HAP-1 (cell line): ENCODE results near the gene RPL7L1.
"Not testable (repeated sequence)": the region's sequence is repeated elsewhere in the genome, so short reads cannot be mapped to it uniquely, and the experiment has no call there.

Experiments
- DNase-seq, 2 experiments: peaks; one replicate each; pipeline ENCODE4 v3.0.0-alpha.2; 2016 to 2020; ENCODE audit warnings: low spot score in 2 of 2
- H3K27me3 ChIP-seq: fragments of 250-450 bp; sonication (Bioruptor Pico); 2 replicates; pipeline ENCODE4 v1.5.1; 2020; ENCODE audit warnings: low read depth, mild to moderate bottlenecking, moderate library complexity
- H3K36me3 ChIP-seq: fragments of 250-450 bp; sonication (Bioruptor Pico); replicated peaks from 2 replicates; pipeline ENCODE4 v1.5.1; 2020; ENCODE audit warnings: mild to moderate bottlenecking
- H3K4me1 ChIP-seq: fragments of 250-450 bp; sonication (Bioruptor Pico); 2 replicates; pipeline ENCODE4 v1.5.1; 2020; ENCODE audit warnings: mild to moderate bottlenecking
- H3K4me3 ChIP-seq: fragments of 250-450 bp; sonication (Bioruptor Pico); 2 replicates; pipeline ENCODE4 v1.5.1; 2020; ENCODE audit warnings: mild to moderate bottlenecking, moderate library complexity
- H3K9me3 ChIP-seq: fragments of 250-450 bp; sonication (Bioruptor Pico); 2 replicates; pipeline ENCODE4 v1.5.1; 2020; ENCODE audit warnings: mild to moderate bottlenecking, moderate library complexity
- in situ Hi-C: fragments of 300-500 bp; cut with MboI; formaldehyde crosslinking; loops from 3 replicates; pipeline ENCODE4 v1.14.3; 2020; ENCODE audit warnings: low sequenced_read_pairs, inconsistent platforms, mixed read lengths

The RPL7L1 gene

GRCh38 chr6:42873313-42873712 is 6.1 kb upstream of the RPL7L1 start:
- H3K36me3 ChIP-seq, result no peaks in the 10 kb centered on the region
- DNase-seq, result no peak
- H3K9me3 ChIP-seq, result no peaks in the 10 kb centered on the region
- H3K27me3 ChIP-seq, result no peaks in the 10 kb centered on the region
- in situ Hi-C loops, result no loop called here
- H3K4me1 ChIP-seq, result peaks cover 2% of the 10 kb centered on the region; the same call in 1 of the 2 replicates
- no peak overlapping the region for H3K4me3 ChIP-seq

- Histone ChIP-seq H3K4me3 (no peak overlapping the region), H3K36me3 (peaks cover 20% of the 10 kb centered on the region), H3K27me3 (no peaks in the 10 kb centered on the region), H3K4me1 (peaks cover 10% of the 10 kb centered on the region), H3K9me3 (no peaks in the 10 kb centered on the region)
- in situ Hi-C loops, result loop anchor here (5.0 to 25.0 kb wide), 4 partner anchors 140 to 790 kb away; partner anchors contain the start of genes MRPS10 and TBCC
- DNase-seq, result no peak
These were observed 1.7 kb upstream of the RPL7L1 start for GRCh38 chr6:42877695-42878094.

GRCh38 chr6:42880240-42880817 is 913 bp downstream of the RPL7L1 start:
- in situ Hi-C loops, result loop anchor here (25.0 kb wide), 3 partner anchors 143 to 793 kb away; partner anchors contain the start of genes MRPS10 and TBCC
- DNase-seq, H3K9me3 ChIP-seq, H3K27me3 ChIP-seq: not testable (repeated sequence)
- H3K4me1 ChIP-seq, result peaks cover 10% of the 10 kb centered on the region
- H3K4me3 ChIP-seq, result peak overlapping the region; percentile 78
- H3K36me3 ChIP-seq, result peaks cover 46% of the 10 kb centered on the region

DNA sequence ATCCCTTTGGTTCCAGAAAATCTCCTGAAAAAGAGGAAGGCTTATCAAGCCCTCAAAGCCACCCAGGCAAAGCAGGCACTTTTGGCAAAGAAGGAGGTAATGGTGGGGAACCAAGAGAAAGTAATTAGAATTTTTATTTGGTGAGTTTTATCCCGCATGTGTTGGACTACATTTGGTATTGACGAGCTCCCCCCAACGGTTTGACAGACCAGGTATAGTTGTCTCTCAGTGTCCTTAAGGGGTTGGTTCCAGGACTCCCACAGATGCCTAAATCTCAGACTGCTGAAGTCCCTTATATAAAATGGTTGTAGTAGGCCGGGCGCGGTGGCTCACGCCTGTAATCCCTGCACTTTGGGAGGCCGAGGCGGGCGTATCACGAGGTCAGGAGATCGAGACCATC is 1.5 kb downstream of the RPL7L1 start:
- H3K9me3 ChIP-seq, H3K27me3 ChIP-seq: not testable (repeated sequence)
- in situ Hi-C loops, result loop anchor here (25.0 kb wide), 3 partner anchors 144 to 794 kb away; partner anchors contain the start of genes MRPS10 and TBCC
- peak overlapping the region; percentile 78 for H3K4me3 ChIP-seq
- H3K36me3 ChIP-seq, result peaks cover 52% of the 10 kb centered on the region
- DNase-seq, result peak in 1 of 2 experiments; percentile 18
- peaks cover 10% of the 10 kb centered on the region for H3K4me1 ChIP-seq

DNA sequence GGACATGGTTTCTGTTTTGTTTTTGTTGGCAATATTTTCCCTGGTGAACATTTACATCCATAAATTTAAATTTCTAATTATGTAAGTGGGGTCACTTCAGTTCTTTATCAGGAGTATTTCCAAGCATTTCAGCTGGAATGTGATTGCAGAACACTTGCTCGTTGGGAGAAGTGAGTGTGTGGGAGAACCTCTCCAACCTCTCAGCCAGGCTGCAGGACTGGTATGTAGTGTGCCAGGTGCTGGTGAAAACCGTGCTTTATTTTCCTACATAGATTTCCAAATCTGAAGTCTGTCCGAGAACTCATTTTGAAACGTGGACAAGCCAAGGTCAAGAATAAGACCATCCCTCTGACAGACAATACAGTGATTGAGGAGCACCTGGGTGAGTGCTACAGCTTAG is 6.3 kb downstream of the RPL7L1 start:
- H3K27me3 ChIP-seq, result no peaks in the 10 kb centered on the region
- H3K4me1 ChIP-seq, result peaks cover 14% of the 10 kb centered on the region
- in situ Hi-C loops, result loop anchor here (25.0 kb wide), 3 partner anchors 148 to 798 kb away; partner anchors contain the start of genes MRPS10 and TBCC
- no peaks in the 10 kb centered on the region for H3K9me3 ChIP-seq
- DNase-seq, result no peak
- no peak overlapping the region for H3K4me3 ChIP-seq
- H3K36me3 ChIP-seq, result peaks cover 70% of the 10 kb centered on the region

- DNase-seq, result not testable (repeated sequence)
These were observed 8.8 kb downstream of the RPL7L1 start for GRCh38 chr6:42888201-42888600.

DNA sequence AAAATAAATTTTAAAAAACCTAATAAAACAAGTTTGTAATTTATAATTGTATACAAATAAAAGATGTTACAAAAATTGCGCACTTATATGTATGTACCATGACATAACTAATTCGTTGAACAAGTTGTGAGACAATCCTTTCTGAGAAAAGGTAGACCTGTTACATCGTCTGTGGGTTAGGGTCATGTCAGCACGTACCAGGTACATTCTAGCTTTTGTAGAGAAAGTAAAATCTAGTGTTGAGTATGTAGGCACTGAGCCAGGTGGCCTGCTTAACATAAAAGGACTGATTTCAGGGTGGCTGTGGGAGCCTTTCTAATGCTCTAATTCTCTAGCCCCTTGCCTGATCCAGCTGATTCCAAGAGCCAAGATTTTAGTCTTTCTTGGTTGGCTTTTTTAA is 10.4 kb downstream of the RPL7L1 start:
- in situ Hi-C loops, result loop anchor here (25.0 kb wide), 3 partner anchors 153 to 803 kb away; partner anchors contain the start of genes MRPS10 and TBCC
- peak overlapping the region; percentile 98 for H3K4me3 ChIP-seq
- no peaks in the 10 kb centered on the region for H3K27me3 ChIP-seq
- no peaks in the 10 kb centered on the region for H3K9me3 ChIP-seq
- H3K36me3 ChIP-seq, result peaks cover 32% of the 10 kb centered on the region
- DNase-seq, result peak in 1 of 2 experiments; percentile 32
- peaks cover 11% of the 10 kb centered on the region for H3K4me1 ChIP-seq

More at GRCh38 chr6:42888201-42888600, 8.8 kb downstream of the RPL7L1 start:
- Histone ChIP-seq H3K36me3 (peaks cover 48% of the 10 kb centered on the region), H3K4me1 (peaks cover 11% of the 10 kb centered on the region)
- in situ Hi-C loops, result loop anchor here (25.0 kb wide), 3 partner anchors 151 to 801 kb away; partner anchors contain the start of genes MRPS10 and TBCC
- not testable (repeated sequence) for H3K27me3 ChIP-seq, H3K9me3 ChIP-seq, H3K4me3 ChIP-seq

- Histone ChIP-seq H3K4me1 (peaks cover 11% of the 10 kb centered on the region), H3K4me3 (peak overlapping the region; percentile 98), H3K36me3 (peaks cover 24% of the 10 kb centered on the region), H3K27me3 (no peaks in the 10 kb centered on the region), H3K9me3 (no peaks in the 10 kb centered on the region)
- in situ Hi-C loops, result loop anchor here (25.0 kb wide), 3 partner anchors 153 to 803 kb away; partner anchors contain the start of genes MRPS10 and TBCC
- DNase-seq, result peak; percentile 92 to 98
These were observed 11.1 kb downstream of the RPL7L1 start for GRCh38 chr6:42890311-42891198.

GRCh38 chr6:42891199-42891722 is 11.8 kb downstream of the RPL7L1 start:
- in situ Hi-C loops, result loop anchor here (25.0 kb wide), 3 partner anchors 154 to 804 kb away; partner anchors contain the start of genes MRPS10 and TBCC
- H3K4me1 ChIP-seq, result peaks cover 11% of the 10 kb centered on the region
- H3K36me3 ChIP-seq, result peaks cover 17% of the 10 kb centered on the region

GRCh38 chr6:42894041-42894828 is 14.8 kb downstream of the RPL7L1 start:
- DNase-seq, H3K36me3 ChIP-seq, H3K27me3 ChIP-seq, H3K4me3 ChIP-seq, H3K9me3 ChIP-seq: not testable (repeated sequence)
- H3K4me1 ChIP-seq, result peaks cover 11% of the 10 kb centered on the region
- in situ Hi-C loops, result loop anchor here (25.0 kb wide), 3 partner anchors 157 to 807 kb away; partner anchors contain the start of genes MRPS10 and TBCC

More at GRCh38 chr6:42891199-42891722, 11.8 kb downstream of the RPL7L1 start:
- Histone ChIP-seq H3K4me3 (peak overlapping the region; percentile 98), H3K9me3 (no peaks in the 10 kb centered on the region), H3K27me3 (no peaks in the 10 kb centered on the region)
- no peak for DNase-seq

GRCh38 chr6:42896178-42896719 is 16.8 kb downstream of the RPL7L1 start:
- in situ Hi-C loops, result loop anchor here (25.0 kb wide), 3 partner anchors 159 to 809 kb away; partner anchors contain the start of genes MRPS10 and TBCC
- Histone ChIP-seq H3K4me1 (peaks cover under 1% of the 10 kb centered on the region), H3K9me3 (no peaks in the 10 kb centered on the region), H3K27me3 (no peaks in the 10 kb centered on the region), H3K36me3 (no peaks in the 10 kb centered on the region), H3K4me3 (no peak overlapping the region)
- no peak for DNase-seq

- no peaks in the 10 kb centered on the region for H3K36me3 ChIP-seq
- in situ Hi-C loops, result loop anchor here (25.0 kb wide), 3 partner anchors 162 to 812 kb away; partner anchors contain the start of genes MRPS10 and TBCC
- no peak overlapping the region for H3K4me3 ChIP-seq
- no peaks in the 10 kb centered on the region for H3K27me3 ChIP-seq
- DNase-seq, result peak; percentile 62 to 88
- no peaks in the 10 kb centered on the region for H3K9me3 ChIP-seq
- H3K4me1 ChIP-seq, result peaks cover 11% of the 10 kb centered on the region
These were observed 19.5 kb downstream of the RPL7L1 start for GRCh38 chr6:42898891-42899361.
